GM19328 (cell line): ENCODE measurements around the gene MORC3.
"Not testable (repeated sequence)": the region's sequence is repeated elsewhere in the genome, so short reads cannot be mapped to it uniquely, and the experiment has no call there.

Experiments used
- ATAC-seq: cut with Tn5 transposase; IDR thresholded peaks from one replicate; pipeline ENCODE4 v1.9.1; 2021; ENCODE audit warnings: mild to moderate bottlenecking, moderate library complexity; ENCODE audit not compliant: unreplicated experiment

Gene MORC3

GRCh38 chr21:36385233-36386030, 65.4 kb downstream of the MORC3 start, which contains the start of gene CHAF1B:
Gene CHAF1B, plus strand, starts transcription at chr21:36385392. Its CDS starts 745 bp downstream, at chr21:36386137.
- ATAC-seq, result peak; percentile 87

GRCh38 chr21:36386031-36386642, 66.1 kb downstream of the MORC3 start:
- no peak for ATAC-seq

GRCh38 chr21:36388096-36388495, 68.1 kb downstream of the MORC3 start:
- no peak for ATAC-seq

- no peak for ATAC-seq
Observed at GRCh38 chr21:36388835-36389234, 68.8 kb downstream of the MORC3 start.

- ATAC-seq, result not testable (repeated sequence)
Observed at GRCh38 chr21:36391649-36392048, 71.7 kb downstream of the MORC3 start.

GRCh38 chr21:36395353-36396111, 75.5 kb downstream of the MORC3 start:
- ATAC-seq, result no peak

- ATAC-seq, result no peak
Observed at GRCh38 chr21:36396325-36396724, 76.3 kb downstream of the MORC3 start.

GRCh38 chr21:36396971-36397370, 77.0 kb downstream of the MORC3 start:
- no peak for ATAC-seq

- ATAC-seq, result no peak
Observed at GRCh38 chr21:36397606-36398005, 77.6 kb downstream of the MORC3 start.

GRCh38 chr21:36399736-36400135, 79.7 kb downstream of the MORC3 start:
- ATAC-seq, result not testable (repeated sequence)

GRCh38 chr21:36400719-36401118, 80.7 kb downstream of the MORC3 start:
- no peak for ATAC-seq

GRCh38 chr21:36402339-36402738, 82.3 kb downstream of the MORC3 start:
- ATAC-seq, result no peak

- no peak for ATAC-seq
Observed at GRCh38 chr21:36403713-36404112, 83.7 kb downstream of the MORC3 start.

- ATAC-seq, result no peak
Observed at GRCh38 chr21:36408568-36408967, 88.6 kb downstream of the MORC3 start.

- no peak for ATAC-seq
Observed at GRCh38 chr21:36411301-36411700, 91.3 kb downstream of the MORC3 start.

GRCh38 chr21:36412916-36413315, 92.9 kb downstream of the MORC3 start:
- ATAC-seq, result no peak

GRCh38 chr21:36415375-36415774, 95.4 kb downstream of the MORC3 start:
- no peak for ATAC-seq

GRCh38 chr21:36419241-36419640, 99.2 kb downstream of the MORC3 start:
- no peak for ATAC-seq

- no peak for ATAC-seq
Observed at GRCh38 chr21:36419996-36420395, 100.0 kb downstream of the MORC3 start.

GRCh38 chr21:36420571-36421339, 100.8 kb downstream of the MORC3 start:
- no peak for ATAC-seq
